ENCODE measurements around the gene FAM193A.

FAM193A gene

GRCh38 chr4:2501034-2501594, 35.3 kb upstream of the FAM193A start:
- H2BK5ac ChIP-seq (ENCODE audit: low read length) = no peak overlapping the region
- no peak overlapping the region for H2BK15ac ChIP-seq (replicated peaks; ENCODE audit: low read depth)
- H3K4me1 ChIP-seq (ENCODE audit: control insufficient read depth, low read depth, low read length) = no peaks in the 10 kb centered on the region
- H3K79me1 ChIP-seq (ENCODE audit: low read length) = peaks cover 13% of the 10 kb centered on the region
- no peak overlapping the region for H3K27ac ChIP-seq (ENCODE audit: low read depth, low read length)
- H3K36me3 ChIP-seq (ENCODE audit: control insufficient read depth, insufficient read depth, low read length) = peaks cover 25% of the 10 kb centered on the region
- no peak overlapping the region for H2AK5ac ChIP-seq (ENCODE audit: low read length)
- no peak overlapping the region for H3K18ac ChIP-seq (ENCODE audit: low read length)
- DNase-seq = no peak
- no peak overlapping the region for H3K56ac ChIP-seq (ENCODE audit: low read length)
- no peaks in the 10 kb centered on the region for H3K27me3 ChIP-seq (ENCODE audit: insufficient read depth, low read length, poor library complexity)
- H4K5ac ChIP-seq (ENCODE audit: low read length) = no peak overlapping the region
- H4K8ac ChIP-seq (ENCODE audit: low read depth, low read length) = no peak overlapping the region
- H3K4me3 ChIP-seq (ENCODE audit: low read length) = no peak overlapping the region
- no CpG with 5 or more reads among the region's 7 CpGs for WGBS (ENCODE audit: extremely low coverage, insufficient coverage, low lambda C conversion rate)
- H3K4me2 ChIP-seq (ENCODE audit: low read length) = no peak overlapping the region
- H3K79me2 ChIP-seq (ENCODE audit: control insufficient read depth, insufficient read depth, low read length) = peaks cover 7% of the 10 kb centered on the region
- H3K4ac ChIP-seq (ENCODE audit: low read depth, low read length) = no peak overlapping the region
- no peak overlapping the region for H3K23ac ChIP-seq (ENCODE audit: low read length)
- H2BK120ac ChIP-seq (ENCODE audit: low read depth, low read length) = no peak overlapping the region
- H3K9ac ChIP-seq (ENCODE audit: low read length) = no peak overlapping the region

- Histone ChIP-seq H2BK120ac (ENCODE audit: low read depth, low read length) (no peak overlapping the region), H2AK5ac (ENCODE audit: low read length) (no peak overlapping the region), H3K79me2 (ENCODE audit: control insufficient read depth, insufficient read depth, low read length) (peaks cover 9% of the 10 kb centered on the region), H3K36me3 (ENCODE audit: control insufficient read depth, insufficient read depth, low read length) (peaks cover 19% of the 10 kb centered on the region), H3K4me2 (ENCODE audit: low read length) (no peak overlapping the region), H2BK5ac (ENCODE audit: low read length) (no peak overlapping the region), H3K27ac (ENCODE audit: low read depth, low read length) (no peak overlapping the region), H2BK15ac (replicated peaks; ENCODE audit: low read depth) (no peak overlapping the region), H3K79me1 (ENCODE audit: low read length) (peaks cover 14% of the 10 kb centered on the region), H3K23ac (ENCODE audit: low read length) (no peak overlapping the region), H3K4me1 (ENCODE audit: control insufficient read depth, low read depth, low read length) (no peaks in the 10 kb centered on the region), H3K9ac (ENCODE audit: low read length) (no peak overlapping the region), H3K27me3 (ENCODE audit: insufficient read depth, low read length, poor library complexity) (no peaks in the 10 kb centered on the region), H3K4ac (ENCODE audit: low read depth, low read length) (no peak overlapping the region), H4K8ac (ENCODE audit: low read depth, low read length) (no peak overlapping the region), H3K18ac (ENCODE audit: low read length) (no peak overlapping the region), H3K4me3 (ENCODE audit: low read length) (no peak overlapping the region), H4K5ac (ENCODE audit: low read length) (no peak overlapping the region), H3K56ac (ENCODE audit: low read length) (no peak overlapping the region)
- DNase-seq = no peak
- WGBS (ENCODE audit: extremely low coverage, insufficient coverage, low lambda C conversion rate) = no CpG with 5 or more reads among the region's 5 CpGs
Measured at GRCh38 chr4:2503809-2504208, 32.6 kb upstream of the FAM193A start.

- H3K36me3 ChIP-seq (ENCODE audit: control insufficient read depth, insufficient read depth, low read length) = peaks cover 13% of the 10 kb centered on the region
- peaks cover 7% of the 10 kb centered on the region for H3K79me2 ChIP-seq (ENCODE audit: control insufficient read depth, insufficient read depth, low read length)
- H2AK5ac ChIP-seq (ENCODE audit: low read length) = no peak overlapping the region
- H4K5ac ChIP-seq (ENCODE audit: low read length) = no peak overlapping the region
- no peaks in the 10 kb centered on the region for H3K27me3 ChIP-seq (ENCODE audit: insufficient read depth, low read length, poor library complexity)
- no peak overlapping the region for H3K4me3 ChIP-seq (ENCODE audit: low read length)
- no peak overlapping the region for H2BK15ac ChIP-seq (replicated peaks; ENCODE audit: low read depth)
- no CpG with 5 or more reads among the region's 4 CpGs for WGBS (ENCODE audit: extremely low coverage, insufficient coverage, low lambda C conversion rate)
- no peak overlapping the region for H3K18ac ChIP-seq (ENCODE audit: low read length)
- H2BK120ac ChIP-seq (ENCODE audit: low read depth, low read length) = no peak overlapping the region
- H3K79me1 ChIP-seq (ENCODE audit: low read length) = peaks cover 15% of the 10 kb centered on the region
- H3K27ac ChIP-seq (ENCODE audit: low read depth, low read length) = no peak overlapping the region
- no peak overlapping the region for H3K56ac ChIP-seq (ENCODE audit: low read length)
- no peak for DNase-seq
- no peak overlapping the region for H3K4me2 ChIP-seq (ENCODE audit: low read length)
- H3K4me1 ChIP-seq (ENCODE audit: control insufficient read depth, low read depth, low read length) = no peaks in the 10 kb centered on the region
- H3K4ac ChIP-seq (ENCODE audit: low read depth, low read length) = no peak overlapping the region
- H3K9ac ChIP-seq (ENCODE audit: low read length) = no peak overlapping the region
- no peak overlapping the region for H3K23ac ChIP-seq (ENCODE audit: low read length)
- no peak overlapping the region for H4K8ac ChIP-seq (ENCODE audit: low read depth, low read length)
- H2BK5ac ChIP-seq (ENCODE audit: low read length) = no peak overlapping the region
Measured at GRCh38 chr4:2507259-2507658, 29.2 kb upstream of the FAM193A start.

GRCh38 chr4:2507855-2508254, 28.6 kb upstream of the FAM193A start:
- Histone ChIP-seq H4K8ac (ENCODE audit: low read depth, low read length) (no peak overlapping the region), H3K4me1 (ENCODE audit: control insufficient read depth, low read depth, low read length) (no peaks in the 10 kb centered on the region), H3K4me2 (ENCODE audit: low read length) (no peak overlapping the region), H2BK120ac (ENCODE audit: low read depth, low read length) (no peak overlapping the region), H4K5ac (ENCODE audit: low read length) (no peak overlapping the region), H3K36me3 (ENCODE audit: control insufficient read depth, insufficient read depth, low read length) (peaks cover 18% of the 10 kb centered on the region), H3K18ac (ENCODE audit: low read length) (no peak overlapping the region), H2BK5ac (ENCODE audit: low read length) (no peak overlapping the region), H3K79me2 (ENCODE audit: control insufficient read depth, insufficient read depth, low read length) (peaks cover 7% of the 10 kb centered on the region), H2BK15ac (replicated peaks; ENCODE audit: low read depth) (no peak overlapping the region), H3K27me3 (ENCODE audit: insufficient read depth, low read length, poor library complexity) (no peaks in the 10 kb centered on the region), H2AK5ac (ENCODE audit: low read length) (no peak overlapping the region), H3K23ac (ENCODE audit: low read length) (no peak overlapping the region), H3K79me1 (ENCODE audit: low read length) (peaks cover 15% of the 10 kb centered on the region), H3K9ac (ENCODE audit: low read length) (no peak overlapping the region), H3K56ac (ENCODE audit: low read length) (no peak overlapping the region), H3K4ac (ENCODE audit: low read depth, low read length) (no peak overlapping the region), H3K27ac (ENCODE audit: low read depth, low read length) (no peak overlapping the region), H3K4me3 (ENCODE audit: low read length) (no peak overlapping the region)
- no CpG with 5 or more reads among the region's 7 CpGs for WGBS (ENCODE audit: extremely low coverage, insufficient coverage, low lambda C conversion rate)
- no peak for DNase-seq

GRCh38 chr4:2510351-2511259, 25.8 kb upstream of the FAM193A start:
- no peak for DNase-seq
- H3K4me3 ChIP-seq (ENCODE audit: low read length) = no peak overlapping the region
- H3K4me1 ChIP-seq (ENCODE audit: control insufficient read depth, low read depth, low read length) = no peaks in the 10 kb centered on the region
- no peak overlapping the region for H3K18ac ChIP-seq (ENCODE audit: low read length)
- H3K9ac ChIP-seq (ENCODE audit: low read length) = no peak overlapping the region
- no peak overlapping the region for H3K27ac ChIP-seq (ENCODE audit: low read depth, low read length)
- no peak overlapping the region for H2BK120ac ChIP-seq (ENCODE audit: low read depth, low read length)
- no peak overlapping the region for H4K5ac ChIP-seq (ENCODE audit: low read length)
- no peak overlapping the region for H3K56ac ChIP-seq (ENCODE audit: low read length)
- H4K8ac ChIP-seq (ENCODE audit: low read depth, low read length) = no peak overlapping the region
- no peak overlapping the region for H2BK15ac ChIP-seq (replicated peaks; ENCODE audit: low read depth)
- H2AK5ac ChIP-seq (ENCODE audit: low read length) = no peak overlapping the region
- peaks cover 24% of the 10 kb centered on the region for H3K36me3 ChIP-seq (ENCODE audit: control insufficient read depth, insufficient read depth, low read length)
- H3K23ac ChIP-seq (ENCODE audit: low read length) = no peak overlapping the region
- no peak overlapping the region for H3K4me2 ChIP-seq (ENCODE audit: low read length)
- no peak overlapping the region for H3K4ac ChIP-seq (ENCODE audit: low read depth, low read length)
- H3K79me1 ChIP-seq (ENCODE audit: low read length) = peaks cover 14% of the 10 kb centered on the region
- no CpG with 5 or more reads among the region's 13 CpGs for WGBS (ENCODE audit: extremely low coverage, insufficient coverage, low lambda C conversion rate)
- H3K79me2 ChIP-seq (ENCODE audit: control insufficient read depth, insufficient read depth, low read length) = peaks cover 4% of the 10 kb centered on the region
- no peaks in the 10 kb centered on the region for H3K27me3 ChIP-seq (ENCODE audit: insufficient read depth, low read length, poor library complexity)
- H2BK5ac ChIP-seq (ENCODE audit: low read length) = no peak overlapping the region

All from mesendoderm (in vitro differentiated cells).